Kidney capillary endothelial cell (primary cell): ENCODE measurements around the gene PTPRT.

Experiments
- DNase-seq: peaks from one replicate; pipeline ENCODE4 v3.0.0-alpha.2; 2018; ENCODE audit warnings: low spot score

Gene PTPRT

DNA sequence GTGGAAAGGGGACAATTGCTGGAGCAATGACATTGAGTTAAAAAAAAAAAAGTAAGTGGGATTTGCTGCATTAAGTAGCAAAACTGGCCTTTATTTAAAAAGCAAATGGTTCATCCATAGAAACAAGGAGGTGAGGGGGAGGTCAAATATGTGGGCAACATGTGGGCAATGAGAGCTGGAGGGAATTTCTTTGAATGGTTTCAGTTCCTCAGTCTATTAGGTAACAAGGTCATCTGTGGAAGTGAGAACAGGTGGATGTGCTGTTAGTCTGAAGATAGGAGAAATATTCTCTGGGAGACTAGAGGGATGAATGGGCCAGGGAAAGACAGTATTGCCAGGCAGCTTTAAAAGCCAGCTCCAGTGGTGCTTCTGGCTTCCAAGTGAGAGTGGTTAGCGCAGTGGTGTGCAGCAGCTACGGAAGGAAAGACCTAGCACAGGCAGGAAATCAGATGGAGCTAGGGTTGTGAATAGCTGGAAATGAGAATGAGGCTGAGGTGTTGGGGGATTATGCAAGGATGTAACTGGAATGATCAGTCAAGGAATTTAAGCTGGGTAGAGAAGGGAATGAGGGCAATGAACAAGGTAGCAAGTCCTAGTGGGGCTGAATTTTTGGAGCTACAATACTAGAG lies 727.6 kb downstream of the PTPRT start:
- DNase-seq: no peak

DNA sequence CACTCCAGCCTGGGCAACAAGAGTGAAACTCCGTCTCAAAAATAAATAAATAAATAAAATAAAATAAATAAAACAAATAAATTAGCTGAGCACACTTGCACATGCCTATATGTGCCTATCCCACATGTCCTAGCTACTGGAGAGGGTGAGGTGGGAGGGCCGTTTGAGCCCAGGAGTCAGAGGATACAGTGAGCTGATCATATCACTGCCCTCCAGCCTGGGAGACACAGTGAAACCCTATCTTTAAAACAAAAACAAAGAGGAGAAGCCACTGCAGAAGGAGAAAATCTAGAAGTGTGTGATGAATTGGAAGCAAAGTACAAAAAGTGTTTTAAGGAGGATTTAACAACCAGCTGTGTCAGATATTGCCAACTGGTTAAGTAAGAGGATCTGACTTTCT lies 728.4 kb downstream of the PTPRT start:
- DNase-seq: no peak

DNA sequence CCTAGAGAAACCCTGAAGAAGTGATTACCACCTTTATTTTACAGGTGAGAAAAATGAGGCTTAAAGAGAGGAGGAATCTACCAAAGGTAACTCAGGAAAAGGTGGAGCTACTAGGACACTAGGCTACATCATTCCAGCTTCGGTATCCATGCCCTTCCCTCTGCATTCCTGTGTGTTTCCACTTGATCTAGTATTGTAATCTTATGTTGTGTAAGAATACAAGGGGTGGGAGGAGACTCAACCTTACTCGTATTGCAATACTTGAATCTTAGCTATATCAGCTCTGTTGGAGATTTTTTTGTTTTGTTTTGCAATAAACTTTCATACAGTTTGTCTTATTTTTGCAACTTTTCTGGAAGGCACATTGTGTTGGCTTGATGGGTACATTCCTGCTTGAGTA lies 742.4 kb downstream of the PTPRT start:
- no peak for DNase-seq

DNA sequence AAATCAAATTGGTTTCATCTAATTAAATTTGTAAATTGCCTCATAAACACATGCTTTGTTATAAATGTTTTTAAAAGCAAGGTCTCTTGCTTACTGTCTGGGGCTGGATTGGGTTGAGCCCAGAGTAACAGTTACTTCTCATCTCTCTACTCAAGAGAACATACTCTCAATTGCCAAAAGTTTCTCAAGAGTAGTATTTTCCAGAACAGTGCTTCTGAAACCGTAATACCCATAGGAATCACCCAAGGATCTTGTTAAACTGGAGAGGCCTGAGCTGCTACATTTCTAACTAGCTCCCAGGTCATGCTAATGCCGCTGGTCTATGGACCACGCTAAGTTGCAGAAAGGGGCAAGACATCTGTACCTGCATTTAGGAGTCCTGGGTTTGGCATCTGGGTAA lies 744.9 kb downstream of the PTPRT start:
- DNase-seq: no peak

DNA sequence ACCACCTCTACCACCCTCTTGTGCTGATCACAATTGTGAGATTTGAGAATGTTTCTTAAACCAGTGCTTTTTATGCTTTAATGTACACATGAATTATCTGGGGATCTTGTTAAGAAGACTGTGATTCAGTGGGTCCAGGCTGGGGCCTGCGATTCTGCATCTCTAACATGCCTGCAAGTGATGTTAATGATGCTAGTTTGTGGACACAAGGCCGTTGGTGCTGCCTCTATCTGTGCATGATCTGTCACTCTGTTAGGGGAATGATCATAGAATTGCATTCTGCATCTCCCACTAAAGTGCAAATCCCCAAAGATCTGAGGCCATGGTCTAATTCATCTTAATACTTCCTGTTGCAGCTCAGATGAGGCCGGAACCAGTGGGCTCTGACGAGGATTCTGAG lies 746.5 kb downstream of the PTPRT start:
- no peak for DNase-seq

DNA sequence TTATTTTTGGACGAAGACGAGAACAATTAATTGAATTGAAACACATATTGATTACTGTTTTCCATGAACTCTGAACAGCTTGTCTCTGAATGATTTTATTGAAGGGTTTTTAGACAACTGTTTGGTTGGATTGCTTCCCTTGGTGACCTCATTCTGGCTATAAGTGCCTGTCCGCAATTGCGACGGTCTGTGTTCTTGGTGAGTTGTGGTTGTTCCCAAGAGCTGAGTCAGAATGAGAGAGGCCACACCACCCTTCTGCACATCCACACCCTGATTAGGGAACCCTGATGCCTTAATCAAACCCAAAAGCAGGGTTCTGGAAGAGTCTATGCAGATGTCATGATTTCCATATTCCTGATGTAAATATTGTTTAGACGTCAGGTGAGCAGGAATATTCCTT lies 747.0 kb downstream of the PTPRT start:
- DNase-seq: no peak

DNA sequence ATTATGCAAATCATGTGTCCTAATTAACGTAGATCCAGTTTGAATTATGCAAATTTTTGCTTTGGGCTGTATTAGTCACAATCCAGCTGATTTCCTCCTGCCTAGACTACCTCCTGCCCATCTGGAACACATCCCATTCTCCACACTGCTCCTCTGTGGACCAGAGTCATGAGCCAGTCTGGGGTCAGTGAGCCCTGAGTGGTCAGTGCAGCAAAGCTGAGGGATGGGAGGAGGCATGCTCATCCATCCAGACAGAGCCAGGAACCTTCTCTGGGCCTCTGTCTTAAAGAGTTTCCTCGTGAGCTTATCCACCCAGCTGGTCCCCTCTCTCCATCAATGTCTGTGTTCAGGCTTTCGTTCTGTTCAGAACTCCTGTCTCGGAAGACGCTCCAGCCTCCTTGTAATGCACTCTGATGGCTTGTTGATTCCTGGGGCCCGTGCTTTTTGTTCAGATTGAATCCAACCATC lies 747.8 kb downstream of the PTPRT start:
- no peak for DNase-seq

DNA sequence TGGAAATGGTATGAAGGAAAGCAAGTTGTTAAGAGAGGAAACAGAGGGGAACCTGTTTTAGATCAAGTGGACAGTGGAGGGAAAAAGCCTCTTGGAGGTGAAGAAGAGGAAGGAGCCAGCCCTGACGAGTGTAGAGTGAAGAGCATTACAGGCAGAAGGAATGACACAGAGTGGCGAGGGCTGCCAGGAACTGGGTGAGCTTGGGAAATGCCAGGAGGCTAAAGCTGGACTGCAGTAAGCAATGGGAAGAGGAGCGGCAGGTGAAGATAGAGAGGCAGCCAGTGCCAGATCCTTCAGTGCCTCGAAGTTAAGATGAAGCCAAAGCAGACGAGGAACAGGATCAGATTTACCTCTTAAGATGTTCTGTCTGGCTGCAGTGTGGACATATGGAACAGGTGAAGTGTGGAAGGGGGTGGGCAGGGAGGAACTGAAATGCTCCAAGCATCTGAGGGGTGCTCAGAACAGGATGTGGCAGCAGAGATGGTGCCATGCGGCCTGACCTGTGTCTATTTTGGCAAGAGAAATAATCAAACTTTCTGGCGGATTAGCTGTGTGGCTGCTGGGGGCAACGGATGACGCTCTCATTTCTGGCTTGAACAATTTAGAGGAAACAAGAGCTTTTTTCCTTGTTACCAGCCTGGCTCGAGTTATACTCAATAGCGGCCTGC lies 748.4 kb downstream of the PTPRT start:
- no peak for DNase-seq

DNA sequence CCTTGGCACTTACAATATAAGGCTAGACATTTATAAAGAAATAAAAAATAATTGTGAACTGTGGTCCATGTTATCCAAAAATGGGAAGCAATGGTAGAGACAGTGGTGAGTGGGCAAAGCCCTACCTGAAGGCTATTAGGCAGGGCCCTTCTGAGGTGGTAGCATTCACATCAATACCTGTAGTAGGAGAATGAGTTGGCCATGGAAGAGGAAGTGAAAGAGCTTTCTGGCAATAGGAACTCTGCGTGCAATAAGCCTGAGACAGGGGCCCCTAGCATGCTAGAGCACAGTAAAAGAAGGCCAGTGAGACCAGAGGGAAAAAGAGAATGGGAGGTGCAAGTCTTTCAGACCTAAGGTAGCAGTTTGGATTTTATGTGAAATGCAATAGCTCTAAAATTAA lies 754.5 kb downstream of the PTPRT start:
- DNase-seq: no peak

DNA sequence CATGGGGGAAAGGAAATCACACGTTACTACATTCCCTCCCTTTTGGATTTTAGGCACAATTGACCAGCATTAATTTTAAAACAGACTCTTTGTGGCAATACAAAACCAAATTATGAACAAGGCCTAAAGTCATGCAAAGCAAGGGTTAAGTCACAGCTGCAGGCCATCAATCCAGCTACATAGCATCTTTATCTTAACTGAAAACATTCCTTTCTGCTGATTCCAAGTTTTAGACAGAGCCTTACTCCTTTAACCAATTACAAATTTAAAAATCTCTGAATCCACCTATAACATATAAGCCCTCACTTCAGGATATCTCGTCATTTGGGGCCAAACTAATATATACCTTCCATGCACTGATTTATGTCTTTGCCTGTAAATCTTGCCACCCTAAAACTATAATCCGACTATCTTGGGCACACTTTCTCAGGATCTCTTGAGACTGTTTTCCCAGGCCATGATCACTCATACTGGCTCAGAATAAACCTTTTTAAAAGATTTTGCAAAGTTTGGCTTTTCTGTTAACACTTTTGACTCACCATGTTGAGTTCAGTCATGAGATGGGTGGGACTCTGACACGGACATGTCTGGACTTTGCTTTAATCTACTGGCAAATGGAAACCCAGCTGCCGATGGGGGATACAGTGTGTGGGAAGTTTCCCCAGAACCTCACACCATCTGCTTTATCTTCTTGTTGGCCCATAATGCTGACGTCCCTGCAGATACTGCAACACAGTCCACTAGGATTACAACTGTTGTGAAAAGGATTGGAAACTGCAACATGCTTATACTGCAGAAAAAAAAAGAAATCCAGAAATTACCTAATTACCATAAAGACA lies 757.0 kb downstream of the PTPRT start:
- no peak for DNase-seq

DNA sequence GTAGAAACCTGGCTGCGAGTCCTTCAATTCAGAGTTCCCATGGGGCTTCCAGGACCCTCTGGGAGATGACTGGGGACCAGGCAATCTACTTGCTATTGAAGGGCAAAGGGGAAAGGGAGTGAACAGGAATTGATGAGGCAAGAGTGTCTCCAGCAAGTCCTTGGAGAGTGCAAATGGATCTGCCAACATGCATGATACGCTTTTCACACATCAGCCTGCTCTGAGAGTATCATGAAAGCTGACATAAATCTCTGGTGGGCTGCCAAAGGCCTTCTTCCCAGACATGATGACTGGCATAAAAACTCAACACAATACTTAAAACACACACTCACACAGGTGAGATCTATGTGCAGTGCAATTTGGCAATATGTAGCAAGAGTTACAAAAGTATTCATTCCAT lies 759.1 kb downstream of the PTPRT start:
- no peak for DNase-seq

DNA sequence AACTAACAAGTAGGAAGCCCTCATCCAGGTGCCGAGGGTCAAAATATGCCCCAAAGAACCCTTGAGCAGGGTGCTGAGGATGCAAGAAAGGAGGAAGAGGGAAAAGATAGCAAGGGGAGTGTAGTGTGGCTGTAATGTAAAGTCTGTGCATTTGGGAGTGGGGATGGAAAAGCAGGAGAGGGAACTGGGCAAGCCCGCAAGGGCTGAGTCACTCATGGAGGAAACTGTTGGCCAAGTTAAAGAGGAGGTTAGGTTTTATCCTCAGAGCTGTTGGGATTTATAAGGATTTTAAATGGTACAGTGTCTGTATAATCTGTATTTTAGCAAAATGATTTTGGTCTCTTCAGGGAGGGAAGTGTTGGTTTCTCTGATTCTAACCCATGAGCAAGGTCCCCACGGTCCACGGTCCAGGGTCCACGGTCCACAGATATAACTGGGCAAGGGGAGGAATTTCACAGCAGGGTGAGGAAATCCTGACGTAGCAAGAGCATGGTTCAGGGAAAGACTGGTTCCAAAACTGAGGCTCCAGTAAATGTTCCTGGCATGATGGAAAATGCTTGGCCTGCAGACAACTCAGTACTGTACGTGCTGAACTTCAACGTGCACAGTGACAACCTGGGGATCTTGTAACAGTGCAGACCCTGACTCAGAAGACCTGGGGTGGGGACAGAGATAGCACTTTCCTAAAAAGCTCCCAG lies 759.8 kb downstream of the PTPRT start:
- DNase-seq: no peak

DNA sequence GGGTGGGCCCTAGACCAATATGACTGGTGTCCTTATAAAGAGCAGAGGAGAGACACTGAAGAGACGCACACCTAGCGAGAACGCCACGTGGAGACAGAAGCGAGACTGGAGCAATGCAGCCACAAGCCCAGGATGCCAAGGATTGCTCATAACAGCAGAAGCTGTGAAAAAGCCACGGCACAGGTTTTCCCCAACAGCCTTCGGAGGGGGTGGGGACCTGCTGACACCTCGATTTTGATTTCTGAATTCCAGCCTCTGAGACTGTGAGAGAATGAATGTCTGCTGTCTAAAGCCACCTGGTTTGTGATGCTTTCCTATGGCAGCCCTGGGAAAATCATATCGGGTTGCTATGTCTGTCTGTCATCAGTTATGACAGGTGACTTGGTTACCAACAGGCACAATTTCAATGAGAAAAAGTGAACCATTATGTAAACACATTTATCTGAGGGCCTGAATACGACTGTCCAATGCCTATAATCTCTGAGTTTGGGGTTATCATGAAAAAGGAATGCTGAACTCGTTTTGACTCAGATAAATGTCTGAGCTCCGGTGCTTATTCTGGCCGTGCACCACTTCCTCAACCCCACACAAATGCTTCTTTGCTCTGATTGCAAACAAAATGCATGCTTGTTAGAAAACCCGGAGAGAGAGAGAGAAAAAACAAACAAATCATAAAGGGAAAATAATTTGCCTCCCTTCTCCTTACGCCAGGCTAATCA lies 769.7 kb downstream of the PTPRT start:
- no peak for DNase-seq

DNA sequence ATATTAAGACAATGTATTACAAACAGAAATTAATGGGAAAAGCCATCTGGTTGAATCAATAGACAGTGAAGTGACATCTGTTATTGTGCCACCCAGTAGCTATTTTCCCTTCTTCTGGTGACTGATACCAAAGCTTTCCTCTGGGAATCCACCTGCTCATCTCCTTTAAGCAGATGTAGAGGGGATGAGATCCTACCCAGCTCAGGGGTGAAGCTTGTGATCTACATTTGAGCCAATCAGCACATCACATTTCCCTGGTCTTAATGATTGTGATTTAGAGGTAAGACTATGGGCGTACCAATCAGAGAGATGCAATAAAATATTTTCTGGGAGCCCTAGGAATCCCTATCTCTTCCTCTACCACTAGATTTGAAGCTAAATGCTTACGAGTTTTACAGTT lies 782.9 kb downstream of the PTPRT start:
- no peak for DNase-seq

DNA sequence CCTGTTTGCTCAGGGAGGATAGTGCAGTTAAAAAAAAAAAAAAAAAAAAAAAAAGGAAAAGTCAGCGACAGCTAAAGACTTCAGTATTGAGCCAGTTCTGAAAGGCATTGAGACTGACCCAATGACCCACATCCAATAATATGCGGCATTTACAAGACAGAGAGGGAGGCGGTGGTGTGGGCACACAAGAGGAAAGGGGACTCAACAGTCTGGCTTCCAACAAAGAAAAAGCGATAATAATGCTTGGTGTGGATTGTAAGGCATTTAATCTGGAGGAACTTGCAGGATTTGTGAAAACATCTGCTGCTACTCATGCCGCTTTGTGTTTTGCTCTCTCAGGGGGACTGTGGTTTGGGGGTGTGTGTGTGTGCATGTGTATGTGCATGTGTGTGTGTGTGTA lies 787.3 kb downstream of the PTPRT start:
- DNase-seq: no peak

DNA sequence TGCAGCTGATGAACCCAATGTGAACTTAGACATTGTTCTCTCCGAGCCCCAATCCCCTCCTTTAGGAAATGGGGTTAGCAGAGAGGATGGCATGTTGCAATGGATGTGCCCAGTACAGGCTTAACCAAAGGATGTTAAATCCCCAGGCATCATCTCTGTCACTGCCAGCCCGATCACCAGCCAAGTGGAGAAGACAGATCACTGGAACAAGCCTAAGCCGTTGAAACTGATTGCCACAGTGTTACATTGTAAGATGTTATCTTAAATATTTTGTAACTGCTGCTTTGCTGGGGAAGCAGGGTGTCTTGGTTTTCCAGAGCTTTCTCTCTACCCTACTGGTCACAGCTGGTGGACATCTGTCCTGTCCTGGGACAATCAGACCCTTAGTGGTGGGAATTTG lies 788.1 kb downstream of the PTPRT start:
- DNase-seq: no peak

DNA sequence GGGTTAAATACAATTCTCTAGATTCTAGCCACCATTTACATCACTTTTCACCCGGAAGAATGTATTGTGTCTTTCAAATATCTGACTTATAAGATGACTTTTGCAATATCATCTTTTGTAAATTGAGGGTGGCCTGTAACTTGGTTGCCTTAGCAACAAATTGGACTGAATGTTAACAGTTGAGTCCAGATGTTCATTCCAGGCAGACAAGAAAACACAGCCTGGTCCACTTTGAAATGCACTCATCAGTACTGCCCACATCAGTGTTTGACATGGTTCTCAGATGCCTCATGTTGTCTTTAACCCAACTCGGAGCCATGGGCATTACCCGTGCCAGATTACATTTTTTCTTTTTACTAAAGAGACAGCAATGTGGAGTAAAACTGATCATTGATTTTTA lies 789.9 kb downstream of the PTPRT start:
- DNase-seq: no peak

DNA sequence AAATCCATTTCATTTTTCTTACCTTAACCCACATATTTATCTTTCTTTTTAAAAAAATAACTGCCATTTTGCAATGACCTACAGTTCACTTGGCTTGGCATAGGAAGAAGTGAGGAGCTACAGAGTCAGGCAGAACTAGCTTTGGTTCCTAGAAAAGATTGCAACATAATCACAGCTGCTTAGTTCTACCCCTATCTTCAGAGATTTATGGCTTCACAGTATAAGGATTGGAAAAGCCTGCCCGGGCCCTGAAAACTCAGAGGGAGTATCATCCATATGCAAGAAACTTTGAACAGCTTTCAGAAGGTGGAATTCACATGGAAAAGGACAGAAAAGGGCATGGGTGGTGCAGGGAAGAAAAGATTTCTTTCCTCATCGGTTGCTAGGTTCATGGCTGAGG lies 797.3 kb downstream of the PTPRT start:
- no peak for DNase-seq

DNA sequence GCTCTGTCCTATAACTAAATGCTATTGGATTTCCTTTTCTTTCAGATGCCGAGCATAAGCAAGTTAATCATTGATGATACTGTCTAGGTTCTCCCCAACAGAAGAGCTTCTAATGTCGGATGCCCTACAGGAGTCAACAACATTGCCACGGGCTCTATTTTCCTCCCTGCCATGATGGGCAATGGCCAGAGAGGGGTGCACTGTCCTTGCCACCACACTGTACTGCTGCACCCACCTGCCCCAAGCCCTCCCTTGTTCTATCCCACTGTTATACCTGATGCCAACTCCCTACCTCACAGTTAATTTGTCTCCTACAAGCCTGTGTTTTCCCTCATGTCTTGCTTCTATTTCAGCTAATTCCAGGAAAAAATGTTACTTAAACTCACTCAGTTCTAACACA lies 797.9 kb downstream of the PTPRT start:
- no peak for DNase-seq

DNA sequence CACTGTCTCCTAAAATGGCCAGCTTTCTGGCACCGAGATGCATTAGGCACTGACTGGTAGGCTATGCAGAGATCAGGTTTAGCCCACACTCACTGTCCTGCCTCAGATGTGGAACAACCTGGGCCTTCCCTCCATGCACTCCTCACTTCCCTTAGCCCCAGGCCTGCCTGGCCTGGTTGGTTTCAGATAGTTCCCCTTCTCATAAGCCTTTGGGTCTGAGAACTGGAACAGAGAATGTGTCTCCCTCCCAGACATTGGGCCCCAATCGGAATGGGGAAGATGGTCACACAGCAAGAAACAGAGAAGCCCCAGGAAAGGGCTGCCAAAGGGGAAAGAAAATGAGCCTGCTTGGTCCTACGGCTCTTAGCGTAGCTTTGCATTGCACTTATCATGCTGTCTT lies 809.4 kb downstream of the PTPRT start:
- DNase-seq: no peak

DNA sequence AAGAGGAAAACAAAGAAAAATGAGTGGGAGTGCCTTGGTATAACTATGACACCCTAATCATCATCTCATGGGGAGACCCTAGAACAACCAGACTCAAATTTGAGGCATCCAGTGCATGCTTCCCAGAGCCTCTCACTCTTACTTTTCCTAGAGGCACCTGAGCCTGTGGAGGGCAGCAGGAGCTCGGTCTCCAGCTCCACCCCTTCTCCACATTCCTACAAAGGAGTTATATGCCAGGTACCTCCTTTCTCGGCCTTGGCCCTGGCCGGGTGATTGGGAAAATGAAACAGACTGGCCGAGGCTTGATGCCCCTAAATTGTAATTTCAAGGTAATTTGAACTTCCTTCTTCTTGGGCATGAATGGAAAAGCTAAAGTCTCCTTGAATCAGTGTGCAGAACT lies 810.3 kb downstream of the PTPRT start:
- no peak for DNase-seq

DNA sequence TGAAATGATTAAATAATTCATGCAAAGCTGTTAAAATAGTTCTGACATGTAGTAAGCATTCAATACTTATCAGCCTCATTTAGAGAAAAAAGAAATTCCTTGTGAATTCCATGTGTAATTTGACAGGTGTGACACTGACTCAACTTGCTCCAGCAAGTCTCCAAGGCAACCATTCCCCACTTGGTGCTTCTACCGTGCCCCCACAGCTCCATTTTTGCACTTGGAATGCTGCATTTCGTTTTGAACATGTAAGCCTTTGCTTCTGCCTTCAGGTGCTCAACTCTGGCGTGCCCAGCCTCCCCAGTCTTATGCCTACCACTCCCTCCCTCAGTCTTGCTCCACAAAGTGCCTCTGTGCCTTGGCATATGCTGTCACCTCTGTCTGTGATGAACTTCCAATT lies 810.9 kb downstream of the PTPRT start:
- no peak for DNase-seq
